HG02970 (cell line): ENCODE results near the gene LRRC15.

Source experiments
- ATAC-seq: cut with Tn5 transposase; IDR thresholded peaks from one replicate; pipeline ENCODE4 v1.9.1; 2021; ENCODE audit warnings: mild to moderate bottlenecking, moderate library complexity, moderate number of reproducible peaks; ENCODE audit not compliant: unreplicated experiment, low FRiP score

The LRRC15 gene

GRCh38 chr3:194337965-194338753 is 31.4 kb downstream of the LRRC15 start:
- no peak for ATAC-seq

GRCh38 chr3:194336601-194337355 is 32.8 kb downstream of the LRRC15 start:
- ATAC-seq = no peak

GRCh38 chr3:194333981-194334320 is 35.6 kb downstream of the LRRC15 start:
- ATAC-seq = no peak

DNA sequence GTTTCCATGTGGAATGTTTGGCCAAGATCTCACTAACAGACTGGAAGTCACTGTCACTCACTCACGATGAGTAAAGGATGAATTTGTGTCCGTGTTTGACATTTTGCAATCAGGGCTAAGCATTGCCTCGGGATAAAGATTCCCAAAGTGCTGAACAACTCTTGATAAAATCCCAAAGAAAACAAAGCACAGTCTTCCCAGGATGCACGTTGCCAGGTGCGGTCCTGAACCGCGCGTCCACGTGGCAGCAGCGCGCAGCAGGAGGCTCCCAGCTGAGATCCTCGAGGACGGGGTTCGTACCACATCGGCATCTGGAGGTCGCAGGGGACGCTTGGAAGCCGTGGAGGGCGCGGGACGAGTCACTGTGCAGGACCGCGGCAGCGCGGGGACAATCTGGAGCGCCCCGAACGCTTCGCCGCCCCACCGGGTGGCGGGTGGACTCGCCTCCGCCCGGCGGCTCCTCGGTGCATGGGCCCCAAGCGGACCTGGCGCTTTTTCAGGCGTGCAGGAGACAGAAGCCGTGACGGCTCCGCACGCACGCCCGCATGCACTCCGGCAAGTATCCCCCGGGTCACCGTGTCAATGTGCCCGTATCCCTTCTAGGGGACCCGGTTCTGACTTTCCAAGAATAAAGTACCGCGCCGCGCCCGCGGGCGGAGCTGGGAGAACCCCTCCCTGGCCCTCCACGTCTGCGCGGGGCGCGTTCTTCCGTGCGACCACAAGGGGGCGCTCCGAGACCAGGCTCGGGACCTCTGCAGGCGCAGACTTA is 36.1 kb downstream of the LRRC15 start:
- peak; percentile 74 for ATAC-seq

- no peak for ATAC-seq
These were observed 36.7 kb downstream of the LRRC15 start for GRCh38 chr3:194332858-194333211.

DNA sequence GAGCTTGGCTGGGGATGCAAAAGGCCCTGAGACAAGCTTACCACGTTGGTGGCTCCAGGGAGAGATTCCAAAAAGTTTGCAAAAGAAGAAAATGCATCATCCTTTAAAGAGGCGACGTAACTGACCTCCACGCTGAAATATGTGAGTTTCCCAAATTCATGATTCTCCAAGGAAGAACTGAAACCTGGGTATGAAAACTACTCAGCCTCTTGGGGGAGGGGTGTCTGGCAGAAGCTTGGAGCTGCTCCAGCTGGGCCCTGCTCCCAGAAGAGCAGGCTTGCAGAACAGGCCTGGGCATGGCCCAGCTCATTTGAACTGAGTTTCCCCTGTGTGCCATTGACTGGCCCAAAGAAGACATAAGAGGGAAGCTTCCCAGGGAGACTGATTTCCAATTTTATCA is 39.0 kb downstream of the LRRC15 start:
- ATAC-seq = no peak

GRCh38 chr3:194330160-194330559 is 39.4 kb downstream of the LRRC15 start:
- no peak for ATAC-seq

- no peak for ATAC-seq
These were observed 40.0 kb downstream of the LRRC15 start for GRCh38 chr3:194329583-194329965.

- no peak for ATAC-seq
These were observed 40.5 kb downstream of the LRRC15 start for GRCh38 chr3:194328942-194329582.

DNA sequence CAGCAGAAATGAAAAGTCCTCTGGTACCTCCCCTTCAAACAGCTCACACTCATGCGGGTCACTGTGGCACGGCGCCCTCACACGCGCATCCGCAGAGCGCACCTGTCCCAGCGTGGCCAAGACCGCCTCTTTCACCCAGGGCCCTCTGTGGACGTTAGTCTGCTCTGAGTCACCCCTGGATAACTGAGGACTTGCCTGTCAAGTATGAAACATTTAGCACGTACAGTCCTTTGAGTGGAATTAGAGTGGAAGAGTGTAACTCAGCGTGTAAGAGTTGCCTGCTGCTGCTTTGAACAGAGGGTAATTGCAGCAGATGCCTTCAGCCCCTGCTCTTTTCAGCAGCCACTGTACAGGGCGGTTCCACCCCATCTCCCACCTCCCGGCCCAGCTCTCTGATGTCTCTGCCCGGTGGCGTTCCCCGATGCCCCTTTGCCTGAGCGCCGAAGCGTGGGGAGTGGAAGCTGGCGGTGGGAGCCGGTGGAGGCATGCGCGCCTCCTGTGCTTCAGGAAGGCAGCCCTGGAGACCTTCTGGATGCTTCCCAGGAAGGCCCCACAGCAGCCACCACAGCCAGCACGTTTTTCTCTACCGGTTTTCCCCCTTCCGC is 41.4 kb downstream of the LRRC15 start:
- no peak for ATAC-seq

GRCh38 chr3:194327218-194328052 is 42.1 kb downstream of the LRRC15 start:
- ATAC-seq = no peak

GRCh38 chr3:194326968-194327217 is 42.6 kb downstream of the LRRC15 start:
- ATAC-seq = no peak

DNA sequence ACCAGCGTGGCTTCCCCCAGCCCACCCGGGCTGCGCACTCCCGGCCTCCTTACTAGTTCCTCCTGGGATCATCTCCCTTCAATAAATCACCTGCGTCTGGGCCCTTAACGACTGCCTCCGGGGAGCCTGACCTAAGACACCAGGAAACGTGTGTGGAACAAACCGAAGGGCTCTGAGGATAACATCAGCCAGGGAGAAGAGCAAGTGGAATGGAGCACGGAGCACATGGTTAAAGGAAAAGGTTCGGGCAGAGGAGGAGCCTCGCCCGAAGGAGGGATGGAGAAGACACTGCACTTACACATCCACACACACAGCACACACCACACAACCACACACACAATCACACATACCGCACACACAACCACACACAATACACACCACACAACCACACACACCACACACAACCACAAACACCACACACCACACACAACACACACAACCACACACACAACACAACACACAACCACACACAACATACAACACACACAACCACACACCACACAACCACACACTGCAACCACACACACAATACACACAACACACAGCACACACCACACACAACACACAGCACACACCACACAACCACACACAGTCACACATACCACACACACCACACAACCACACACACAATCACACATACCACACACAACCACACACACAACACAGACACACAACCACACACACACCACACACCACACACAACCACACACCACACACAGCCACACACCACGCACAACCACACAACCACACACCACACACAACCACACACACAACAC is 43.2 kb downstream of the LRRC15 start:
- ATAC-seq = no peak

DNA sequence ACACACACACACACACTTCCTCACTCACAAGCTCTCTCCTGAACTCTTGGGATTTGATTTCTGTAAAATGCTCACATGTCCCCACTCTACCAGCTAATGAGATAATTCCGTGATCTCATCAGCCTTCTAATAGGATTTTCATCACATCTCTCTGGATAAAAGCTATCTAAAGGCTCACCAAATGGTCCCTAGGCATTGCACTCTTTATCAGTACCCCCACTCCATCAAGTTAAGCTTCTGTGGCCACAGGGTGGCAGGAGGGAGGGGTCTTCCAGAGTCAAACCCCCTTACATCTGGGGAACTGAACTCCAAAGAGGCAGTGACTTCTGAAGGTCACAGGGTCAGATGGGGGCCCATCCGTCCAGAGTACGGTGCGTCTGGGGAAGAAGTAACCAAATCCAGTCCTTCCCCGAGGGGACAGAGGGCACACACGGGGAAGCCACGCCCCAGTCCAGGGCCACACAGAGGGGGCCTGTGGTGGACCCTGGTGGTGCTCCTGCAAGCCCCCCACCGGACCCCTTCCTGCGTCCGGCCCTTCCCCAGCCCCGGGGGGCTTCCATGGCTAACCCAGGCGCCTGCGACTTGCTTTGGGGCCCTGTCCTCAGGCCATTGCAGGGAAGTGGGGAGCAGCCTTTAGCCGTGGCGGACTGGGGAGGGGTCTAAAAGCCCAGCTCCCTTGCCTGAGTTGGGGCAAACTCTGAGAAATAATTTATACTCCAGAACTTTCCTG is 44.0 kb downstream of the LRRC15 start:
- no peak for ATAC-seq

DNA sequence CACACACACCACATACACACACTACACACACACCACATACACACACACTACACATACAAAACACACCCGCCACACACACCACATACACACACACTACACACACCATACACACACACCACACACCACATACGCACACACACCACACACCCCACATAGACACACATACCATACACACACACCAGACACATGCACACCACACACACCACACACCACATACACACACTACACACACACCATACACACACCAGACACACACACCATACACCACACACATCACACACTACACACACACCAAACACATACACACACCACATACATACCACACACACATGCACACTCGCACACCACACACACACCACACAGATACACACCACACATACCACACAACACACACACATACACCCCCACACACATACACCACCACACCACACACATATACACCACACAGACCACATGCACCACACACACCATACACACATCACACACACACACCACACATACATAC is 44.7 kb downstream of the LRRC15 start:
- no peak for ATAC-seq

DNA sequence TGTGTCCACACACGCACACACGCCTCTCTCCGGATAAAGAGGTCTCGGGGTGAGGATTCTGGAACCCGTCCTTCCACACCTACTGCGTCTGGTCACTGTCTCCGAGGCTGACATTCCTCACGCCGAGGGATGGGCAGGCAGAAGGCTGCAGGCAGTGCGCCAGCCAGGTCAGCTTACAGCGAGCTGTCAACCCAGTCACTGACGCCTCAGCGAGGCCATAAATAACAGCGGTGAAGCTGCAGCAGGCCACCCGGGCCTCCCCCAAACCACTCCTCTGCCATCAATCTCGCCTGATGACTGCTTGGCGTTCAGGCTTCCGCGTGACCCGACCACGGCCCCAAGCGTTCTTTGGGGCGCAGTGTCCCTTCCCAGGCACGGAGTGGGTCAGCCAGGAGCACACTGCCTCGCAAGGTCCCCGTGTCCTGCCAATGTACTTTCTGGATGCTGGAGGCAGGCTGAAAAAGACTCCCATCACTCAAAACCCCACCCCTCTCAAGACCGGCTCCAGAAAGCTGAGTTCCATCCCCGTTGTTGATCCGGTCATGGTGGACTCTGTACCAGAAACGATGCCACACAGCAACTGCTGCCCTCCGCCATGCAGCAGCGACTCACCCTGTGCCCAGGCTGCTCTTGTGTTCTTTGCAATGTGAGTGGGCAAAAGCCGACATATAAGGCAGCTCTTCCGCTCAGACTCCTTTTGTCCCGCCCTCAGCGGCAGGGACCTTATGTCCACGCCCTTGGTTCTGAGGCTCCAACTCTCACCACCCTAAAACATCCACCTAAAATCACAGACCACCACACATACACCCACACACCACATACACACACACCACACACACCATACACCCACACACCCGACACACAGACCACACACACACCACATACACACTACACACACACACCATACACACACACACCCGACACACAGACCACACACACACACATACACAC is 45.5 kb downstream of the LRRC15 start:
- no peak for ATAC-seq

DNA sequence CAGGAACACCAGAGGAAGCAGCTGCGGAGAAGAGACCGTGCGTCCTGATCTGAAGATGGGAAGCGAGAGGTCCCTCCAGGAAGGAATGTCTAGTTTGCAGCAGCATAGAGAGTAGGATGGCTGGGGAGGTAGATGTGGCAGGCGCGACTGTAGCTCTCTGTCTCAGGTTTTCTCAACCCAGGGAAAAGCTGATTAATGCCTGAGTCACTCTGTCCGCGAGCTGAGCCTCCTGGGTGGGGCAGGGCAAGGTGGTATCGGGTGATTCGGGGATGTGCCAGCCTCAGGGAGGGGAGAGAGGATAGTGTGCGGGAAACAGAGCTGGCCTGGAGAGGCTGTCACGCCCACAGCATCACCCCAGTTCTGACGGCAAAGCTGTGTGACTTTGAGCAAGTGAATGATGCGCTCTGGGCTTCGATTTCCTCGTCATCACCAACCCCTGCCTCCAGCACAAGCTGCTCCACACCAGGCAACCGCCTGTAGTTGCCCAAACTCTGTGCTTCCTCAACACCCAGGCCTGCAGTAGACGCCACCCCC is 46.8 kb downstream of the LRRC15 start:
- no peak for ATAC-seq
